Stimulated activated naive CD4-positive, alpha-beta T cell treated with Interleukin-2 at 50 U/mL for 16 hours (primary cell): Measurements from ENCODE around the gene WDR31.
"Not testable (repeated sequence)": the region's sequence is repeated elsewhere in the genome, so short reads cannot be mapped to it uniquely, and the experiment has no call there.

Experiments used
- DNase-seq: peaks from one replicate; lab custom pipeline; 2025; lab: John Stamatoyannopoulos, UW

Gene WDR31

GRCh38 chr9:113340011-113340699 lies at the start of gene WDR31:
TSS of gene WDR31 (minus strand) at chr9:113340275. CDS start at chr9:113332022, 8,253 bp downstream.
- peak; percentile 75 for DNase-seq

- no peak for DNase-seq
These were observed 49.4 kb upstream of the WDR31 start for GRCh38 chr9:113389451-113389850.

- no peak for DNase-seq
These were observed 48.8 kb upstream of the WDR31 start for GRCh38 chr9:113388833-113389232.

GRCh38 chr9:113387560-113388230 lies 47.6 kb upstream of the WDR31 start:
- no peak for DNase-seq

- no peak for DNase-seq
These were observed 46.7 kb upstream of the WDR31 start for GRCh38 chr9:113386571-113387393.

- no peak for DNase-seq
These were observed 41.9 kb upstream of the WDR31 start for GRCh38 chr9:113381909-113382411.

GRCh38 chr9:113381441-113381840 lies 41.4 kb upstream of the WDR31 start:
- DNase-seq: not testable (repeated sequence)

- DNase-seq: no peak
These were observed 40.8 kb upstream of the WDR31 start for GRCh38 chr9:113380869-113381378.

GRCh38 chr9:113379829-113380210 lies 39.7 kb upstream of the WDR31 start:
- DNase-seq: not testable (repeated sequence)

- DNase-seq: not testable (repeated sequence)
These were observed 39.2 kb upstream of the WDR31 start for GRCh38 chr9:113379094-113379828.

- DNase-seq: peak; percentile 64
These were observed 36.8 kb upstream of the WDR31 start, which contains the start of gene HDHD3 for GRCh38 chr9:113376634-113377567. TSS of gene HDHD3 (minus strand) at chr9:113376986. CDS start at chr9:113374354, 2,632 bp downstream.

- DNase-seq: no peak
These were observed 35.3 kb upstream of the WDR31 start for GRCh38 chr9:113375057-113376023.

- DNase-seq: no peak
These were observed 33.8 kb upstream of the WDR31 start for GRCh38 chr9:113373676-113374392.

GRCh38 chr9:113373256-113373655 lies 33.2 kb upstream of the WDR31 start:
- no peak for DNase-seq

GRCh38 chr9:113372059-113372458 lies 32.0 kb upstream of the WDR31 start:
- no peak for DNase-seq

- no peak for DNase-seq
These were observed 30.8 kb upstream of the WDR31 start for GRCh38 chr9:113370806-113371325.

- DNase-seq: no peak
These were observed 29.7 kb upstream of the WDR31 start for GRCh38 chr9:113369855-113370140.
